Germinal center (tissue), 1 donor: ENCODE results near the gene CEACAM20.
"Not testable (repeated sequence)": the region's sequence is repeated elsewhere in the genome, so short reads cannot be mapped to it uniquely, and the experiment has no call there.

Source experiments
- DNase-seq: peaks from one replicate; pipeline ENCODE4 v3.0.0; 2012; ENCODE audit warnings: mixed read lengths, low spot score

Gene CEACAM20

GRCh38 chr19:44548736-44549135 is 19.3 kb upstream of the CEACAM20 start:
- no peak for DNase-seq

- no peak for DNase-seq
Measured at GRCh38 chr19:44544031-44544430, 14.6 kb upstream of the CEACAM20 start.

GRCh38 chr19:44542671-44543070 is 13.2 kb upstream of the CEACAM20 start:
- DNase-seq = no peak

- no peak for DNase-seq
Measured at GRCh38 chr19:44540736-44541135, 11.3 kb upstream of the CEACAM20 start.

GRCh38 chr19:44539991-44540390 is 10.5 kb upstream of the CEACAM20 start:
- DNase-seq = no peak

GRCh38 chr19:44539236-44539826 is 9.9 kb upstream of the CEACAM20 start:
- no peak for DNase-seq

GRCh38 chr19:44535361-44535760 is 5.9 kb upstream of the CEACAM20 start:
- not testable (repeated sequence) for DNase-seq

GRCh38 chr19:44532819-44533218 is 3.3 kb upstream of the CEACAM20 start:
- no peak for DNase-seq

GRCh38 chr19:44530777-44531176 is 1.3 kb upstream of the CEACAM20 start:
- DNase-seq = no peak

- DNase-seq = no peak
Measured at GRCh38 chr19:44527554-44527953, 1.9 kb downstream of the CEACAM20 start.

GRCh38 chr19:44525721-44526430 is 3.6 kb downstream of the CEACAM20 start:
- DNase-seq = no peak

- no peak for DNase-seq
Measured at GRCh38 chr19:44521370-44521769, 8.1 kb downstream of the CEACAM20 start.

GRCh38 chr19:44517146-44517545 is 12.3 kb downstream of the CEACAM20 start:
- no peak for DNase-seq

- no peak for DNase-seq
Measured at GRCh38 chr19:44515907-44516306, 13.6 kb downstream of the CEACAM20 start.

- no peak for DNase-seq
Measured at GRCh38 chr19:44515031-44515430, 14.4 kb downstream of the CEACAM20 start.

GRCh38 chr19:44512326-44513298 is 16.9 kb downstream of the CEACAM20 start:
- peak; percentile 56 for DNase-seq

- no peak for DNase-seq
Measured at GRCh38 chr19:44509478-44509877, 20.0 kb downstream of the CEACAM20 start.

- peak; percentile 96 for DNase-seq
Measured at GRCh38 chr19:44499962-44500949, 29.2 kb downstream of the CEACAM20 start, which contains the start of gene ZNF180. Gene ZNF180, minus strand, starts transcription at chr19:44500522. Its CDS starts 3,188 bp downstream, at chr19:44497334.

- DNase-seq = no peak
Measured at GRCh38 chr19:44499559-44499958, 29.9 kb downstream of the CEACAM20 start.

- no peak for DNase-seq
Measured at GRCh38 chr19:44498988-44499387, 30.5 kb downstream of the CEACAM20 start.

- no peak for DNase-seq
Measured at GRCh38 chr19:44496711-44497110, 32.8 kb downstream of the CEACAM20 start.
